ENCODE results near the gene XRCC2. TPM values are rescaled to one million over a fixed set of nuclear protein-coding genes. Genes with fewer than 3 reads are reported as not detected.

Gene XRCC2
- total and polyA plus RNA-seq, 2 of the 8 experiments (the other 6 are each of a cell fraction or from before 2014, with no cell fraction given): 14.6 to 34.0 TPM

GRCh38 chr7:152674860-152675758, 832 bp downstream of the XRCC2 start (continued):
- TF ChIP-seq, protein P1, sequence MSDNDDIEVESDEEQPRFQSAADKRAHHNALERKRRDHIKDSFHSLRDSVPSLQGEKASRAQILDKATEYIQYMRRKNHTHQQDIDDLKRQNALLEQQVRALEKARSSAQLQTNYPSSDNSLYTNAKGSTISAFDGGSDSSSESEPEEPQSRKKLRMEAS (IDR thresholded peaks at IDR 0.05): peak; percentile 81
- TF ChIP-seq KDM5A (IDR thresholded peaks at IDR 0.05; ENCODE audit: low read length) (no peak), POLR2AphosphoS5 (IDR thresholded peaks at IDR 0.05; ENCODE audit: low read depth, low read length) (0 out of 2 replicates have a peak, but pooled peaks have one; percentile 11)

Data from H1 (cell line).